Suprapubic skin (tissue), 4 donors: ENCODE data around the gene L3MBTL1.

Experiments
- EP300 ChIP-seq: sonication (generic); formaldehyde crosslinking; IDR thresholded peaks from one replicate; pipeline ENCODE4 v1.6.1; 2017; ENCODE audit warnings: antibody characterized with exemption
- POLR2A ChIP-seq, 2 donors: fragments of 450-650 bp; IDR thresholded peaks; one replicate each; pipeline ENCODE4 v1.6.1; 2017; ENCODE audit warnings: antibody characterized with exemption in 2 of 2, mild to moderate bottlenecking in 2 of 2, moderate library complexity in 2 of 2
- POLR2AphosphoS5 ChIP-seq, 3 donors: sonication (generic); formaldehyde crosslinking; IDR thresholded peaks; one replicate each; pipeline ENCODE4 v1.6.1; 2017; ENCODE audit warnings: antibody characterized with exemption in 3 of 3
- TF ChIP-seq, protein P1 (sequence below), 2 donors: fragments of 200-600 bp in 1 of 2; fragments of 450-650 bp in 1 of 2; sonication (generic) in 1 of 2; IDR thresholded peaks; one replicate each; pipeline ENCODE4 v1.5.1; 2016 to 2019; ENCODE audit warnings: antibody characterized with exemption in 2 of 2, mild to moderate bottlenecking in 1 of 2, moderate library complexity in 1 of 2

DNA sequence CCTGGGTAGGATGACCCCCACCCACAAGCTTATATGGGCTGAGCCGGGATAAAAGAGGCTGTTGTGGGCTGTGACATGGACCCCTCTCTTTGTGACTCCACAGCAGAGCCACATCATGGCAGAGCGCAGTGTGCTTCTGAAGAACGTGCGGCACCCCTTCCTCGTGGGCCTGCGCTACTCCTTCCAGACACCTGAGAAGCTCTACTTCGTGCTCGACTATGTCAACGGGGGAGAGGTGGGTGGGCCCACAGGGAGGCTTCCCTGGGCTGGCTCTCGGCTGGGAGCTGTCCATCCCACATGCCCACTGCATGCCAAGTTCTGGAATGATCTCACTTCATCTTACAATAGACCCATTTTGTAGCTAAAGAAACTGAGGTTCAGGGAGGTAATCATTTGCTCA is 61.8 kb downstream of the L3MBTL1 start:
- TF ChIP-seq POLR2AphosphoS5 (IDR thresholded peaks at IDR 0.05) (no peak), EP300 (no peak), POLR2A (IDR thresholded peaks at IDR 0.05) (no peak)
- TF ChIP-seq, protein P1, sequence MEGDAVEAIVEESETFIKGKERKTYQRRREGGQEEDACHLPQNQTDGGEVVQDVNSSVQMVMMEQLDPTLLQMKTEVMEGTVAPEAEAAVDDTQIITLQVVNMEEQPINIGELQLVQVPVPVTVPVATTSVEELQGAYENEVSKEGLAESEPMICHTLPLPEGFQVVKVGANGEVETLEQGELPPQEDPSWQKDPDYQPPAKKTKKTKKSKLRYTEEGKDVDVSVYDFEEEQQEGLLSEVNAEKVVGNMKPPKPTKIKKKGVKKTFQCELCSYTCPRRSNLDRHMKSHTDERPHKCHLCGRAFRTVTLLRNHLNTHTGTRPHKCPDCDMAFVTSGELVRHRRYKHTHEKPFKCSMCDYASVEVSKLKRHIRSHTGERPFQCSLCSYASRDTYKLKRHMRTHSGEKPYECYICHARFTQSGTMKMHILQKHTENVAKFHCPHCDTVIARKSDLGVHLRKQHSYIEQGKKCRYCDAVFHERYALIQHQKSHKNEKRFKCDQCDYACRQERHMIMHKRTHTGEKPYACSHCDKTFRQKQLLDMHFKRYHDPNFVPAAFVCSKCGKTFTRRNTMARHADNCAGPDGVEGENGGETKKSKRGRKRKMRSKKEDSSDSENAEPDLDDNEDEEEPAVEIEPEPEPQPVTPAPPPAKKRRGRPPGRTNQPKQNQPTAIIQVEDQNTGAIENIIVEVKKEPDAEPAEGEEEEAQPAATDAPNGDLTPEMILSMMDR (IDR thresholded peaks at IDR 0.05) = no peak
